Measurements from ENCODE around the gene AURKB.
A peak's percentile ranks its signal among the peaks of the same experiment; 100 is the strongest.
"Not testable (repeated sequence)": the region's sequence is repeated elsewhere in the genome, so short reads cannot be mapped to it uniquely, and the experiment has no call there.

AURKB gene

DNA sequence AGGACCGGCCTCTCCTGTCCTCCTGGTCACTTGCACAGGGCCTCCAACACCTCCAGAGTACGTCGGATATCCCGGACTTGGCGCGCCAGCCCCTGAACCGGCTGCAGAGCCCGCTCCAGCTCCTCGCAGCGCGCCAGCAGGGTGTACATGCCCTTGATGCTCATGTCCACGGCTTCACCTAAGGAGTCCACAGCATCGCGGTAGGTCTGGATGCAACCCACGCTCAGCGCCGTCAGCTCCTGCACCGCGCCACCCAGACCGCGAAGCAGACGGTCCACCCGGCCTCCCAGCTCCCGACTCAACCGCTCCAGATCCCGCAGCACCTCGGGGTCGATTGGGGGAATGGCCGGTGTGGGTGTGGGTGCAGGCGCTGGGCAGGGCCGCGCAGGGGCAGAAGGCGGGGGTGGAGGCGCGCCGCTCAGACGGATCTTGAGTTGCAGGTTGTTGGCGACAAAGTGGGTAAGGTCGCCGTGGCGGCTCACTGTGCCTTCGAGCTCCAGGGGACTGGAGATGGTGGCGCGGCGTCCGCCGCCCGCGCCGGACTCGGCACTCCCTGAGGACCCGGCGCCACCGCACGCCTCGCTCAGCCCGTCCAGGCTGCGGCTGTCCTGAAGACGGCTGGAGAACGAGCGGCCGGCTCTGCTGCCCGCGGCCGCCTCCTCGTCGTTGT, 21.2 kb downstream of the AURKB start:
- DNase-seq (ENCODE audit: low read depth in 2 of 2) = no peak

DNA sequence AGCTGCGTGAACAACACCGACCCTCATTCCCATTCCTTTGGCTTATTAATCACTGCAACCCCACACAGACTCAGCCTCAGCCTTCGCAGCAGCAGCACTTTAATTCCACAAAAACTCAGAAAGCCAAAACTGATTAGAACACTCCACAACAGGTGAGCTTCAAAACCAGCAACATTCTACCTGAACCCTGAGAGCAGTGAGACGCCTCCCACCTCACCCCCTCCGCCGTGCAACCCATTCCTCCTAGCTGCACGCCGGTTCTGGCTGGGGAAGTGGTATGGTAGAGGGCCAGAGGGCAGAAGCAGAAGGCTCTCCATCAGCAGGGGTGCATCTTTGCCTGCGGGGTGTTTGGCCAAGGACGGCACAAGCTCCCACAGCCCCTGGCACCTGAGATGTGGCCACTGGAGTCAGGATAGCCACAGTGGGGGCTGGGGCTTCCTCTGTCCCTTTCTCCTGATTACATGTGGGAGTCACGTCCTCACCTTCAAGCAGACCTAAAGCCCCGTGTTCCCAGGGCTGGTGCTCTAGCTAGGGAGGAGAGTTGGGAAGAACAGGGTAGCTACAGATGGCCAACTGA, 22.0 kb downstream of the AURKB start:
- no peak for DNase-seq (ENCODE audit: low read depth in 2 of 2)

- peak; percentile 77 to 80 for DNase-seq (ENCODE audit: low read depth in 2 of 2)
Measured at GRCh38 chr17:8187517-8188262, 22.7 kb downstream of the AURKB start.

GRCh38 chr17:8186787-8187516, 23.4 kb downstream of the AURKB start:
- peak; percentile 81 to 86 for DNase-seq (ENCODE audit: low read depth in 2 of 2)

DNA sequence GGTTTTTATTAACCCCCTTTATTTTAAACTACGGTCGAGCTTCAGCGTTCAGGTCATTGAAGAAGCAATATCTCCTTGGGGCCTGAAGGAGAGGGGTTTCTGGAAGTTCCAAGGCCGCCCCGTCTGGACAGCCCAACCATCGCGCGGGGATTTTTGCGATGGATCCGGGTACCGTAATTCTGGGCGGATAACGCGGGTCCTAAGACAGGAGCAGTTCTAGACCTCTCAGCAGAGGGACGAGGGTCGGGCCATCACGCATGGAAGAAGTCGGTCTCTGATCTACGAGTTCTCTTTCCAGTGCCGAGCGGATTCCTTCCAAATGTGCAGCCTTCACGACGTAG, 24.0 kb downstream of the AURKB start:
- no peak for DNase-seq (ENCODE audit: low read depth in 2 of 2)

DNA sequence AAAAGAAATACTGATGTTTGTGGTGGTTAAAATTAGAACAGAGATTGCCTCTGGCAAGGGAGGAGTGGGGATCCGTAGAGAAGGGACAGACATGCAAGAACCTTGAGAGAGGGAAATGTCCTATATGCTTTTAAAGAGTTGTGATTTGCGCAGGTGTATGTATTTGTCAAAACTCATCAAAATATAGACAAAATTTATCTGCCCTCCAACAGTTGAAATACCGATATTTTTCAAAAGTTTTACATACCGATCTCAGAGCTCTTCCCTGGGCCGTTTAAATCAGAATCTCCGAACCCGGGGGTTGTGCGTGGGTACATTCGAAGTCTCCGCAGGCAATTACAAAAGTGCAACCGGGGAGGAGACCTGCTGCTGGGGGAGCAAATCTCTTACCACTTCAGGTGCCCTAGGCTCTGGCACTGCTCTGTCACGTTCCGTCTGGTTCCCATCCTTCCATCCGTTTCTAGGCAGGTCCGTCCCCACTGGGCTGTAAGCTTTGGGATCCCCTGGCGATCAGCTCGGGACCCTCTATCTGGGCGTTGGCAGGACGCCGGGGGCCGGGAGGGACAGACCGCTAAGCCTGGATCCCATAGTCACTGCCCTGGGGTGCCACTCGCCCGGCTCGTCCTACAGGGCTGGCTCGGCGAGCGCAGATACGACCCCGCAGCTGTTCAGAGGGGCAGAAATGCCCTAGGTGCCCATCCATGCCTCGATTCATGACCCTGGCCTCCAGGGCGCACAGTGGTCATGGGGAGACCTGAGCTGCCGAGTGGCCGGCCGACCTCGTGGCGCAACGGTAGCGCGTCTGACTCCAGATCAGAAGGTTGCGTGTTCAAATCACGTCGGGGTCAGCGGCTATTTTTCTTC, 24.6 kb downstream of the AURKB start:
- DNase-seq (ENCODE audit: low read depth in 2 of 2) = peak; percentile 81 to 89

DNA sequence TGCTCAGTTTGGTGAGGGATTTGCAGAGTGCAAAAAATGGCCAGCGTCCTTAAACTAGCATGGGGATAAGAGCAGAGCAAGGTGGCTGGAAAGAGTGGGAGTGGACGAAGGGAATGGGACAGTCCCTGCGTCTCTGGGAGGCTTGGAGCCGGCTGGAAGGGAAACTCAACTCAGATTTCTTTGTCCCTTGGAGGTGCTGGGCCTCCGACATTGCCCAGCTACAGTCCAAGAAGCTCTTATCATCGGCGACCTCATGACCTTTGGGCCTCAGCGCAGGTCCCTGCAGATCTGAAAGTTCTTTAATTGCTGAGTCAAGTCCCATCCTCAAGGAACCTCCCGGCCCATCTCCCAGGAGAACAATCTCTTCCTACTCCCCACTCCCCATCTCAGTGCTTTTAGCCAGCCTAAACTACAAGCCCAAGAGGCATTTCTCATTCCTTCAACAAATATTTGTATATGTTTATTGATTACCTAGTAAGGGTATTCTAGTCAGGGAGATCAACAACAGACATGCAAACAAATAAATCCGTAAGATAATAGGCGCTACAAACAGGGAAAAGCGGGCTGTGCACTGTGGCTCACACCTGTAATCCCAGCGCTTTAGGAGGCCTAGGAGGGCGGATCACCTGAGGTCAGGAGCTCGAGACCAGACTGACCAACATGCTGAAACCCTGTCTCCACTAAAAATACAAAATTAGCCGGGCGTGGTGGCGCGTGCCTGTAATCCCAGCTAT, 33.2 kb downstream of the AURKB start:
- DNase-seq (ENCODE audit: low read depth in 2 of 2) = no peak

GRCh38 chr17:8176197-8176940, 34.0 kb downstream of the AURKB start, which contains the start of gene TMEM107:
TSS of gene TMEM107 (minus strand) at chr17:8176380. CDS start at chr17:8176286, 94 bp downstream.
- peak; percentile 74 to 75 for DNase-seq (ENCODE audit: low read depth in 2 of 2)

DNA sequence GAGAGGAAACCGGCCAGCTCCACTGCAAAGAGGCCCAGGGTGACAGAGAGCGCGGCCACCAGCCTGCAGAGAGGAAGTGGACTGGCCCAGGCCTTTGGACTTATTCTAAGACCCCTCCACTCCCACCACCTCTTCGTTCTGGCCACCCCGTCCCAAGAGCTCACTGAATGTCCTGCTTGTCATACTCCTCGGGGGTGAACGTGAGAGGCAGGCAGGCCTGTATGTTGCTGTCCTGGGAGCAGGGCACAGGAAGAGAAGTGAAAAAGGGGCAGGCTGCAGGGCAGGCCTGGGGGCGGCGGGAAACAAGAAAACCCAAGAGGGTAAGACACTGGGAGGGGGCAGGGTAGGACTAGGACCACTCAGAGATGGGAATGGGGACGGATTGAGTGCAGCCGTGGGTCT, 34.6 kb downstream of the AURKB start:
- no peak for DNase-seq (ENCODE audit: low read depth in 2 of 2)

GRCh38 chr17:8173871-8174322, 36.5 kb downstream of the AURKB start:
- DNase-seq (ENCODE audit: low read depth in 2 of 2) = no peak

DNA sequence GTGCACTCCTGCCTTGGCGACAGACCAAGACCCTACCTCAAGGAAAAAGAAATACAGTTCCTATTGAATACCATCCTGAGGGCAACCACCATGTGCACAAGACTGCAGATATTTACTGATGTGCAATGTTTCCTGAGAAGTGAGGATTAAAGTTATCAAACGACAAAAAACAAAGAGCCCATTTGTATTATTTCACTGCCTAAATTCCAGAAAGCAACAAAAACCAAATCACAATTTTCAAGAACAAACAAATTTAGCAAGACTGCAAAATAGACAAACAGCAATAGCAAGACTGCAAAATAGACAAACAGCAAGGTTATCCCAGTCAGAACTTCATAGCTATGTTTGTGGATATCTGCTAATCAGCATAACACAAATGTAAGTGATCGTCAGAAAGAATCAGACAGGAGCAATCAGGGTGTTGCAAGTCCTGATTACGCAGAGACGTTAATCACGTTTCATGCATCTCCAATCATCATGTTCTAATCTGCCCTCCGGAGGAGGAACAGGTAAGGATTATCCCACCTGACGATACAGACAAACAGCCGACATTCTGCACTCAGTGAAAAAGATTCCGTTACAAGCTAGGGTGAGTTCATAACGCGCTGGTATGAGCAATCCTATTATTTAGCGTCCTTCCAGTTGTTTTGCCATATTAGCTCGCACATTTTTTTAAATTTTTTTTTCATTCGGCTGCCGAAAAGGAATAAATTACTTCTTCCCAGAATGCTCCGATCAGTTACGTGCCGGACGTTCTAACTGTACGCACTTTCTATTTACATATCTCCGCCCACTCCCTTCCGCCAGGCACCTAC, 37.1 kb downstream of the AURKB start:
- DNase-seq (ENCODE audit: low read depth in 2 of 2) = peak in 1 of 2 donors; percentile 55

DNA sequence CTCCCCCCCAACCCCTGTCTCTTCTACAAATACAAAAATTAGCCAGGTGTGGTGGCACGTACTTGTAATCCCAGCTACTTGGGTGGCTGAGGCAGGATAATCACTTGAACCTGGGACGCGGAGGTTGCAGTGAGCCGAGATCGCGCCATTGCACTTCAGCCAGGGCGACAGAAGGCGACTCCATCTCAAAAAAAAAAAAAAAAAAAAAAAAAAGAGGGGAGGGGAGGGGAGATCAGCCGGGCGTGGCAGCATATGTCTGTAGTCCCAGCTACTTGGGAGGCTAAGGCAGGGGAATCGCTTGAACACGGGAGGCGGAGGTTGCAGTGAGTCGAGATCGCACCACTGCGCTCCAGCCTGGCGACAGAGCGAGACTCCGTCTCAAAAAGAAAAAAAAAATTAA, 40.2 kb downstream of the AURKB start:
- not testable (repeated sequence) for DNase-seq (ENCODE audit: low read depth in 2 of 2)

- no peak for DNase-seq (ENCODE audit: low read depth in 2 of 2)
Measured at GRCh38 chr17:8167526-8167925, 42.8 kb downstream of the AURKB start.

- no peak for DNase-seq (ENCODE audit: low read depth in 2 of 2)
Measured at GRCh38 chr17:8166731-8167130, 43.6 kb downstream of the AURKB start.

DNA sequence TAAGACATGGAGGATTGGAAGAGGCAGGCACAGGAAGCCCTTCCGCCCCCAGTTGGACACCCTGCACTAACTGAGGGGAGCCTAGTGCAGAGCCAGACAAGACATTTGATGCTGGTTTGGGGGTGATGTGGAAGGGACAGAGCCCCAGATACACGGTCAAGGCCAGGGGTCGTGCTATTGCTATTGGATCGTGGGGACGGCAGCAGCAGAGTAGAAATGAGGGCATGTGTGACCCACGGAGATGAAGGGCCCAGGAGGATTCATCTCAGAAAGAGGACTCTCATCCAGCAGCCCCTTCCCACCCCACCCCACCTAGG, 45.6 kb downstream of the AURKB start:
- DNase-seq (ENCODE audit: low read depth in 2 of 2) = no peak

DNA sequence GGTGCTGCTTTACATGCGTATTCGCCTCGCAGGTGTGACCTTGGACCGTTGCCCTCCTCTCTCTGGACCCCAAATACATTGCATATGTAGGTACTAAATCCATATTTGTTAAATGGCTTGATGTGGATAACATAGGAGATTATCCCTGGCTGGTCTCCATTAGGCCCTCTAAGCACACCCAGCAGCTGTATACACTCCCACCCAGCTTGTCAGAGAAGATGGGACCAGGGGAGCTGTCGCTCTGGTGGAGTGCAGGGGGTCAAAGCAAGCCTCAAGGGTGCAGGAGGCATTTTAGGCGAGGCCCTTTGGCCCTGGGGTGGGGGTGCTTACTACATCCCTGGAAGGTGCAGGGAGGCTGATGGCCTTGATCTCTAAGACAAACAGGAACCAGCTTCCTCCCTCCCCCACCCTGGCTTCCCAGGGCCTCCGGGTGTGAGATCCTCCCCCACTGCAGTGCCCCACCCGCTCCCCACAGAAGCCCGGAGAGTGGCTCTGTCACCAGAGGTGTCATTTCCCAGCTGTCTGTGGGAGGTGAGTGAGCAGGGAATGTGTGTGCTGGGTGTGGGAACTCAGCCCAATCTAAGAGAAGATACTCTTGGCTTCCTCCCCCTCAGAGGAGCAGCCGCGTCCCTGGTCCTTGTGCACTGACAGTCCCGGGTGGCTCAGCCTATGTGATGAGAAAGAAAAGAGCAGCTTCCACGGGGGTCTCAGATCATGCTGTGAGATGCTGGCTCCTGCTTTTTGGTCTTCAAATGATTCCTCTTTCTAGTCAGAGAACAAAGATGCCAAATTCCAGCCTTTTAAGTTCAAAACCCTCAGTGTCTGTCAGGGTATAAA, 46.2 kb downstream of the AURKB start:
- DNase-seq (ENCODE audit: low read depth in 2 of 2) = peak in 1 of 2 donors; percentile 52

DNA sequence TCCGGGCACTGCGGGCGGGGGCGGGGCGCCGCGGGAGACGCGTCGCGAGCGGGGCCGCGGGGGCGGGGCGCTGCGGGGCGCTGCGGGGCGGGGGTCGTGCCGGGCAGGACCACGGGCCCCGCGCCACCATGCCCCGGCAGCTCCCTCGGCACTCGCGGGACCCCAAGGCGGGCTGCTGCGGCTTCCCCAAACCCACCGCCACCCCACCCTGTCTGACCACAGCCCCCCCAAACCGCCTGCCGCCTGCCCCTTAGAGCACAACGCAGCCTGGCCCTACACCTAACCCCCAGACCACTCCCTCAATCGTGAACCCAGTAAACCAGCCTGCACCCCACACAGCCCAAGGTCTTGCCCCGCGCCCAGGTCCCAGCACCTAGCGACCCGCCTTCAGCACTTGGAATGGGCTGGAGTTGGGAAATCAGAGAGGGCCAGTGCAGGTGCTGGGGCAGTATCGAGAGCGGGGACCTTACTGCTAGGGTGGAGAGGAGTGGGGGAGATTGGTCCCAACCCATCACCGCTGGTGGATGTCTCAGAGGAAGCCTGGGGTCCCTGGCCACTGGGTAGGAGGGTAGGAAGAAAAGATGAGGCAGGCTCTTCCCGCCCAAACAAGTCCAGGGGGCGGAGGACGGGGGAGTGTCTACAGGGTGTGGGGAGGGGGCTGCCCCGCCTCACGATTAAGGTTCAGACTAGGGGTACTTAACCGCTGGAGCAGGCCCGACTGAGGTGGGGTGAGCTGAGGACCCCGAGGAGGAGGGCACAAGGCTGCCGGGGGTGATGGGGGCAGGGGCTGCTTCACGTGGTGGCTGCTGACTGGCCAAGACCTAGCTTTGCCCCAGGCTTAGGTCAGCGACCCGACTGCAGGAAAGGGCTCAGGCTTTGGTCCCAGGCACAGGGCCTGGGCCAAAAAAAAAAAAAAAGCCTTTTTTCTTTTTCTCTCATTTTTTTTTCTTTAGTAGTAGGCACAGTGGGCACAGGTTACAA, 47.1 kb downstream of the AURKB start:
- no peak for DNase-seq (ENCODE audit: low read depth in 2 of 2)

All from stimulated activated CD8-positive, alpha-beta memory T cell treated with anti-CD3 and anti-CD28 coated beads, Interleukin-2, amount 100 ng/mL, for 1 hour (primary cell).